OCI-M2 (cell line): Measurements from ENCODE around the gene UBE2E1.
"Not testable (repeated sequence)": the region's sequence is repeated elsewhere in the genome, so short reads cannot be mapped to it uniquely, and the experiment has no call there.

ENCODE experiments used
- DNase-seq: peaks from one replicate; lab custom pipeline; 2025; ENCODE audit not compliant: unreplicated experiment; lab: John Stamatoyannopoulos, UW

The UBE2E1 gene

GRCh38 chr3:23876923-23877322 lies 71.2 kb downstream of the UBE2E1 start:
- no peak for DNase-seq

GRCh38 chr3:23877329-23877980 lies 71.7 kb downstream of the UBE2E1 start:
- no peak for DNase-seq

GRCh38 chr3:23879485-23879884 lies 73.7 kb downstream of the UBE2E1 start:
- no peak for DNase-seq

GRCh38 chr3:23880703-23881339 lies 75.1 kb downstream of the UBE2E1 start:
- DNase-seq: no peak

GRCh38 chr3:23881993-23882392 lies 76.2 kb downstream of the UBE2E1 start:
- not testable (repeated sequence) for DNase-seq

- DNase-seq: no peak
Observed at GRCh38 chr3:23882487-23882918, 76.7 kb downstream of the UBE2E1 start.

GRCh38 chr3:23884481-23884880 lies 78.7 kb downstream of the UBE2E1 start:
- DNase-seq: no peak

GRCh38 chr3:23885210-23885609 lies 79.5 kb downstream of the UBE2E1 start:
- DNase-seq: no peak

- DNase-seq: no peak
Observed at GRCh38 chr3:23886311-23886710, 80.6 kb downstream of the UBE2E1 start.

GRCh38 chr3:23888617-23889228 lies 83.0 kb downstream of the UBE2E1 start:
- no peak for DNase-seq

- no peak for DNase-seq
Observed at GRCh38 chr3:23889386-23889785, 83.6 kb downstream of the UBE2E1 start.

GRCh38 chr3:23889950-23890349 lies 84.2 kb downstream of the UBE2E1 start:
- DNase-seq: no peak

GRCh38 chr3:23894254-23895061 lies 88.7 kb downstream of the UBE2E1 start:
- DNase-seq: no peak

- no peak for DNase-seq
Observed at GRCh38 chr3:23895181-23895580, 89.4 kb downstream of the UBE2E1 start.

- DNase-seq: no peak
Observed at GRCh38 chr3:23900744-23901143, 95.0 kb downstream of the UBE2E1 start.

- DNase-seq: no peak
Observed at GRCh38 chr3:23904545-23904944, 98.8 kb downstream of the UBE2E1 start.

- no peak for DNase-seq
Observed at GRCh38 chr3:23909341-23909740, 103.6 kb downstream of the UBE2E1 start.

GRCh38 chr3:23911397-23911796 lies 105.6 kb downstream of the UBE2E1 start:
- DNase-seq: no peak

- DNase-seq: not testable (repeated sequence)
Observed at GRCh38 chr3:23912335-23912734, 106.6 kb downstream of the UBE2E1 start.

GRCh38 chr3:23913182-23913581 lies 107.4 kb downstream of the UBE2E1 start:
- DNase-seq: no peak

- DNase-seq: no peak
Observed at GRCh38 chr3:23913873-23914743, 108.4 kb downstream of the UBE2E1 start.
